ENCODE data around the gene OXCT2. TPM values are rescaled to one million over a fixed set of nuclear protein-coding genes. Genes with fewer than 3 reads are reported as not detected.

Gene OXCT2
- total and polyA plus RNA-seq, 7 donors, result 0.03 to 0.48 (median 0.23) TPM; not detected in 2

DNA sequence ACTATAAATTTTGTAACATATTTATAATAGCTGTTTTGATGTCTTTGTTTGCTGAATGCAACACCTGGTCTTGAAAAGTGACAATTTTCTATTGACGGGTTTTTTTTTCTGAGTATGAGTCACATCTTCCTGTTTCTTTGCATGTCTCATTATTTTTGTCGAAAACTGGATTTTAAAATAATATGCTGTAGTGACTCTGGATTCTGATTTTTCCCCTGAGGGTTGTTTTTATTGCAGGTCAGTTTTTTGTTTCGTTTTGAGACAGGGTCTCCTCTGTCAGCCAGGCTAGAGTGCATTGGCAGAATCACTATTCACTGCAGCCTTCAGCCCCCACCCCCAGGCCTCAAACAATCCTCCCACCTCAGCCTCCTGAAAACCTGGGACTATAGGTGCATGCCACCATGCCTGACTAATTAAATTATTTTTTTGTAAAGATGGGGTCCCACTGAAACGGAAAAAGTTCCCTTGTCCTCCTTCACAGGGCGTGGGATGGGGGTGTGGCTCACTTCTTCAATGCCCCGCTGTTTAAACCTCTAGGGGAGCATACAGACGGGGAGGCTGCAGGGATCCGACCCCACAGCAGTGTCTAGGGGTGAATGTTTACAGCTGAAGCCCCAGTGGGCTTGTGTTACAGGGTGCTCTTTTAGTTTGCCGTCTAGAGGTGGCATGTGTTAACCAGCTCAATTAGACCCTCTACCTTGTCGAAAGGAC, 43.8 kb downstream of the OXCT2 start:
- Histone ChIP-seq H3K4me1 (no peaks in the 10 kb centered on the region), H3K9me3 (no peaks in the 10 kb centered on the region), H3K4me3 (no peak overlapping the region), H3K36me3 (ENCODE audit: insufficient read depth in 1 of 2, low read depth in 1 of 2) (no peaks in the 10 kb centered on the region), H3K27ac (no peak overlapping the region), H3K27me3 (ENCODE audit: insufficient read depth in 3 of 3, low read length in 2 of 3) (peaks cover 0 to 26% (median 5%) of the 10 kb centered on the region in 3 donors)
- DNase-seq, result no peak
- ATAC-seq, result no peak
- 50 to 52% (median 50%) methylated on average over 10 of the region's 10 CpGs for WGBS, 3 donors
- intact Hi-C loops (cut with DNase I), result no loop called here
- TF ChIP-seq, protein P1, sequence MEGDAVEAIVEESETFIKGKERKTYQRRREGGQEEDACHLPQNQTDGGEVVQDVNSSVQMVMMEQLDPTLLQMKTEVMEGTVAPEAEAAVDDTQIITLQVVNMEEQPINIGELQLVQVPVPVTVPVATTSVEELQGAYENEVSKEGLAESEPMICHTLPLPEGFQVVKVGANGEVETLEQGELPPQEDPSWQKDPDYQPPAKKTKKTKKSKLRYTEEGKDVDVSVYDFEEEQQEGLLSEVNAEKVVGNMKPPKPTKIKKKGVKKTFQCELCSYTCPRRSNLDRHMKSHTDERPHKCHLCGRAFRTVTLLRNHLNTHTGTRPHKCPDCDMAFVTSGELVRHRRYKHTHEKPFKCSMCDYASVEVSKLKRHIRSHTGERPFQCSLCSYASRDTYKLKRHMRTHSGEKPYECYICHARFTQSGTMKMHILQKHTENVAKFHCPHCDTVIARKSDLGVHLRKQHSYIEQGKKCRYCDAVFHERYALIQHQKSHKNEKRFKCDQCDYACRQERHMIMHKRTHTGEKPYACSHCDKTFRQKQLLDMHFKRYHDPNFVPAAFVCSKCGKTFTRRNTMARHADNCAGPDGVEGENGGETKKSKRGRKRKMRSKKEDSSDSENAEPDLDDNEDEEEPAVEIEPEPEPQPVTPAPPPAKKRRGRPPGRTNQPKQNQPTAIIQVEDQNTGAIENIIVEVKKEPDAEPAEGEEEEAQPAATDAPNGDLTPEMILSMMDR (IDR thresholded peaks at IDR 0.05), result no peak

- peaks cover 0 to 26% (median 5%) of the 10 kb centered on the region in 3 donors for H3K27me3 ChIP-seq (ENCODE audit: insufficient read depth in 3 of 3, low read length in 2 of 3)
- WGBS, 3 donors, result 79 to 90% (median 84%) methylated on average over 3 of the region's 3 CpGs
Measured at GRCh38 chr1:39726600-39726999, 44.5 kb downstream of the OXCT2 start.

GRCh38 chr1:39722495-39722894, 48.7 kb downstream of the OXCT2 start:
- no peaks in the 10 kb centered on the region for H3K36me3 ChIP-seq (ENCODE audit: insufficient read depth in 1 of 2, low read depth in 1 of 2)
- H3K4me1 ChIP-seq, result no peaks in the 10 kb centered on the region
- peaks cover 0 to 7% (median 0%) of the 10 kb centered on the region in 3 donors for H3K27me3 ChIP-seq (ENCODE audit: insufficient read depth in 3 of 3, low read length in 2 of 3)
- no peak overlapping the region for H3K27ac ChIP-seq
- no peak overlapping the region for H3K4me3 ChIP-seq
- TF ChIP-seq, protein P1 (IDR thresholded peaks at IDR 0.05), result no peak
- intact Hi-C loops (cut with DNase I), result loop anchor here in 1 of 2 donors (5.0 kb wide), 1 partner anchor 70 kb away; no protein-coding TSS in a partner anchor
- H3K9me3 ChIP-seq, result no peaks in the 10 kb centered on the region
- no peak for DNase-seq
- WGBS, 3 donors, result 17 to 24% (median 18%) methylated on average over 2 of the region's 2 CpGs
- no peak for ATAC-seq

More at GRCh38 chr1:39726600-39726999, 44.5 kb downstream of the OXCT2 start:
- TF ChIP-seq, protein P1 (IDR thresholded peaks at IDR 0.05), result no peak
- Histone ChIP-seq H3K9me3 (no peaks in the 10 kb centered on the region), H3K27ac (no peak overlapping the region), H3K36me3 (ENCODE audit: insufficient read depth in 1 of 2, low read depth in 1 of 2) (no peaks in the 10 kb centered on the region), H3K4me3 (no peak overlapping the region), H3K4me1 (no peaks in the 10 kb centered on the region)
- no peak for ATAC-seq
- DNase-seq, result no peak
- intact Hi-C loops (cut with DNase I), result no loop called here

DNA sequence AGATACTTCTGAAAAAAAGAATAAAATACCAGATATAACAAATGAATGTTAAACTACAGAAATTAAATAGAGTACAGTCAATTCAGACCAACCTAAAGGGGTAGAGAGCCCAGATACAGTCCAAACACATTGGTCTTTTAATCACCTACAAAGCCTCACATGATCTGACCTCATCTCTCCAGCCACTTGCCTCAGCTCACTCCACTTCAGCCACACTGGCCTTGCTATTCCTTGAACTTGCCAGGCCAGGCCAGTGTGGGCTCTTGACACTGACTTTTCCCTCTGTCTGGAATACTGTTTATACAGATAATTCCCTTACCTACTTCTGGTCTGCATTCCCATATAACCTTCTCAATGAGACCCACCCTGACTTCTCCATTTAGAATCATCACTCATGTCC, 49.5 kb downstream of the OXCT2 start:
- Histone ChIP-seq H3K4me1 (no peaks in the 10 kb centered on the region), H3K4me3 (no peak overlapping the region), H3K9me3 (no peaks in the 10 kb centered on the region), H3K27me3 (ENCODE audit: insufficient read depth in 3 of 3, low read length in 2 of 3) (peaks cover 0 to 3% (median 0%) of the 10 kb centered on the region in 3 donors), H3K36me3 (ENCODE audit: insufficient read depth in 1 of 2, low read depth in 1 of 2) (no peaks in the 10 kb centered on the region), H3K27ac (no peak overlapping the region)
- TF ChIP-seq, protein P1 (IDR thresholded peaks at IDR 0.05), result no peak
- intact Hi-C loops (cut with DNase I), result loop anchor here (2.0 to 5.0 kb wide), 2 partner anchors 69 to 113 kb away; no protein-coding TSS in a partner anchor
- ATAC-seq (no peak), DNase-seq (no peak)
